SK-N-SH (cell line): ENCODE measurements around the gene PARD3. TPM values are rescaled to one million over a fixed set of nuclear protein-coding genes. Genes with fewer than 3 reads are reported as not detected.

ENCODE experiments used
- CTCF ChIA-PET: fragments of 300-600, 350-600 bp; formaldehyde crosslinking; extraction: SDS; loops from one replicate; lab custom pipeline; 2021; lab: Yijun Ruan, JAX
- POLR2A ChIA-PET: fragments of 350-600 bp; sonication (Branson Sonifier 250); formaldehyde crosslinking; extraction: SDS; loops from one replicate; lab custom pipeline; 2020; ENCODE audit warnings: antibody characterized with exemption, inconsistent platforms; lab: Yijun Ruan, JAX
- DNase-seq: peaks from one replicate; pipeline ENCODE4 v3.0.0; 2012
- H2AFZ ChIP-seq: fragments of 200-600 bp; sonication (generic); 2 replicates; pipeline ENCODE4 v1.8.1; 2016; ENCODE audit warnings: antibody characterized with exemption, mild to moderate bottlenecking, low read depth
- H3F3A ChIP-seq: fragments of 200-600 bp; sonication (generic); replicated peaks from 2 replicates; pipeline ENCODE3; 2016; ENCODE audit warnings: antibody characterized with exemption, mild to moderate bottlenecking; ENCODE audit not compliant: insufficient read depth
- H3K27ac ChIP-seq, 2 experiments: fragments of 200-500 bp in 1 of 2; fragments of 200-600 bp in 1 of 2; sonication (Bioruptor generic) in 1 of 2; sonication (generic), shearing (Covaris generic) in 1 of 2; 2 replicates each; pipeline versions ENCODE4 v1.5.1 to v1.6.1; 2014 to 2016; ENCODE audit warnings: low read depth in 2 of 2, inconsistent platforms in 1 of 2, low read length in 1 of 2, mild to moderate bottlenecking in 1 of 2, mixed read lengths in 1 of 2
- H3K27me3 ChIP-seq: fragments of 200-600 bp; sonication (generic), shearing (Covaris generic); 2 replicates; pipeline ENCODE4 v1.6.1; 2016; ENCODE audit warnings: mixed run types; ENCODE audit not compliant: insufficient read depth
- H3K36me3 ChIP-seq, 2 experiments: fragments of 200-500 bp in 1 of 2; fragments of 200-600 bp in 1 of 2; sonication (Bioruptor generic) in 1 of 2; sonication (generic) in 1 of 2; replicated peaks in 1 of 2; 2 replicates each; pipeline versions ENCODE3 to v1.5.1; 2014 to 2016; ENCODE audit warnings: low read length in 1 of 2, mild to moderate bottlenecking in 1 of 2; ENCODE audit not compliant: insufficient read depth in 2 of 2, control insufficient read depth in 1 of 2
- H3K4me1 ChIP-seq, 2 experiments: fragments of 200-500 bp in 1 of 2; fragments of 200-600 bp in 1 of 2; sonication (Bioruptor generic) in 1 of 2; sonication (generic), shearing (Covaris generic) in 1 of 2; 2 replicates each; pipeline versions ENCODE4 v1.5.1 to v1.6.1; 2014 to 2016; ENCODE audit warnings: low read depth in 1 of 2, low read length in 1 of 2, mixed run types in 1 of 2; ENCODE audit not compliant: insufficient read depth in 2 of 2, control insufficient read depth in 1 of 2
- H3K4me2 ChIP-seq: fragments of 200-600 bp; sonication (generic), shearing (Covaris generic); 2 replicates; pipeline ENCODE4 v1.6.1; 2017; ENCODE audit warnings: mixed run types
- H3K4me3 ChIP-seq, 2 experiments: fragments of 200-500 bp in 1 of 2; fragments of 200-600 bp in 1 of 2; sonication (Bioruptor generic) in 1 of 2; sonication (generic), shearing (Covaris generic) in 1 of 2; 2 replicates each; pipeline versions ENCODE4 v1.5.1 to v1.8.1; 2014 to 2016; ENCODE audit warnings: low read depth in 2 of 2, inconsistent platforms in 1 of 2, low read length in 1 of 2, mild to moderate bottlenecking in 1 of 2, mixed read lengths in 1 of 2, moderate library complexity in 1 of 2
- H3K79me2 ChIP-seq: fragments of 200-600 bp; sonication (generic); 2 replicates; pipeline ENCODE4 v1.8.1; 2017; ENCODE audit warnings: mild to moderate bottlenecking; ENCODE audit not compliant: insufficient read depth
- H3K9ac ChIP-seq: fragments of 200-600 bp; sonication (generic); 2 replicates; pipeline ENCODE4 v1.6.1; 2017; ENCODE audit warnings: mixed run types
- H3K9me2 ChIP-seq: fragments of 200-600 bp; sonication (generic); 2 replicates; pipeline ENCODE4 v1.6.1; 2017; ENCODE audit warnings: mixed run types
- H3K9me3 ChIP-seq: fragments of 200-600 bp; sonication (generic); 2 replicates; pipeline ENCODE4 v1.6.1; 2017; ENCODE audit warnings: mixed run types, mild to moderate bottlenecking, moderate library complexity
- H4K20me1 ChIP-seq: fragments of 200-600 bp; sonication (generic); 2 replicates; pipeline ENCODE4 v1.6.1; 2017; ENCODE audit warnings: mild to moderate bottlenecking, mixed run types; ENCODE audit not compliant: insufficient read depth
- CHD2 ChIP-seq: fragments of 150-350 bp; IDR thresholded peaks from 2 replicates; pipeline ENCODE4 v1.6.1; 2018; ENCODE audit warnings: low read length; ENCODE audit not compliant: partially characterized antibody
- ELF1 ChIP-seq: IDR thresholded peaks from 2 replicates; pipeline ENCODE4 v1.4.0; 2012
- EP300 ChIP-seq, 2 experiments: IDR thresholded peaks; 2 replicates each; pipeline versions ENCODE4 v1.4.0 to v1.6.1; 2012; ENCODE audit warnings: borderline replicate concordance in 1 of 2, low read depth in 1 of 2, low read length in 1 of 2
- FOXJ3 ChIP-seq: sonication (generic); formaldehyde crosslinking; IDR thresholded peaks from 2 replicates; pipeline ENCODE4 v1.5.1; 2020; ENCODE audit warnings: mild to moderate bottlenecking, missing genetic modification reagents
- FOXM1 ChIP-seq: IDR thresholded peaks from 2 replicates; pipeline ENCODE4 v1.4.0; 2012; ENCODE audit warnings: low read depth, mild to moderate bottlenecking
- GABPA ChIP-seq: IDR thresholded peaks from 2 replicates; pipeline ENCODE4 v1.4.0; 2012; ENCODE audit warnings: low read depth, mild to moderate bottlenecking
- GATA2 ChIP-seq: sonication (generic); formaldehyde crosslinking; IDR thresholded peaks from 2 replicates; pipeline ENCODE4 v1.5.0; 2020; ENCODE audit warnings: mild to moderate bottlenecking, missing genetic modification reagents
- MAX ChIP-seq: IDR thresholded peaks from 2 replicates; pipeline ENCODE4 v1.4.0; 2012; ENCODE audit warnings: low read depth
- MEF2A ChIP-seq: IDR thresholded peaks from 2 replicates; pipeline ENCODE4 v1.4.0; 2012; ENCODE audit warnings: low read depth, borderline replicate concordance
- NFIC ChIP-seq: IDR thresholded peaks from 2 replicates; pipeline ENCODE4 v1.4.0; 2012; ENCODE audit warnings: borderline replicate concordance
- PBX3 ChIP-seq: IDR thresholded peaks from 2 replicates; pipeline ENCODE4; 2012
- RAD21 ChIP-seq: IDR thresholded peaks from 2 replicates; pipeline ENCODE4 v1.6.1; 2012; ENCODE audit warnings: mild to moderate bottlenecking, low read length
- TEAD4 ChIP-seq: IDR thresholded peaks from 2 replicates; pipeline ENCODE4 v1.4.0; 2012; ENCODE audit warnings: mild to moderate bottlenecking, borderline replicate concordance; ENCODE audit not compliant: insufficient read depth
- WGBS: methylation state at CpG from one replicate; pipeline ENCODE4 v1.1.6; 2017; ENCODE audit warnings: low lambda C conversion rate; 5-methylcytosine and 5-hydroxymethylcytosine counted together
- polyA plus RNA-seq, 3 experiments: library from polyadenylated mRNA; depleted of rRNA; stranded (reverse); fragments of >200 nt; gene quantifications; 2 replicates each; pipeline ENCODE4 v1.2.3, GENCODE V29; 2012
- TF ChIP-seq, protein P1 (sequence below): IDR thresholded peaks from 2 replicates; pipeline ENCODE4 v1.4.0; 2012; ENCODE audit warnings: low read depth, borderline replicate concordance

The PARD3 gene
- polyA plus RNA-seq, 1 of the 3 experiments (the other 2 are of a cell fraction), result 29.4 TPM

DNA sequence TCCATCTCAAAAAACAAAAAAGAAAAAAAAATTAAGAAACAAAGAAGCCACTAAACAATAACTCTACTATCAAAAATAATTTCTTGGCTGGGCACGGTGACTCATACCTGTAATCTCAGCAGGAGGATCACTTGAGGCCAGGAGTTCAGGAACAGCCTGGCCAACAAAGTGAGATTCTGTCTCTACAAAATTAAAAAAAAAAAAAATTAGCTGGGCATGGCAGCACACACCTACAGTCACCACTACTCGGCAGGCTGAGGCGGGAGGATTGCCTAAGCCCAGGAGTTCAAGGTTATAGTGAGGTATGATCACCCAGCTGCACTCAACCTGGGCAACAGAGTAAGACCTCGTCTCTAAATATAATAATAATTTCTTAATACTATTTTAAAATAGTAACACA lies 69.0 kb downstream of the PARD3 start:
- Histone ChIP-seq H3K4me2 (no peak overlapping the region), H3K27me3 (no peaks in the 10 kb centered on the region), H3F3A (peaks cover 5% of the 10 kb centered on the region), H3K4me3 (no peak overlapping the region), H3K9ac (no peak overlapping the region), H3K36me3 (no peaks in the 10 kb centered on the region), H2AFZ (no peak overlapping the region), H3K27ac (no peak overlapping the region), H3K9me3 (no peaks in the 10 kb centered on the region)
- WGBS, result 68% methylated on average over 4 of the region's 4 CpGs
- no peak for DNase-seq
- TF ChIP-seq RAD21 (no peak), MAX (no peak), MEF2A (no peak), TEAD4 (no peak), GABPA (no peak), PBX3 (no peak), EP300 (IDR thresholded peaks at IDR 0.05; ENCODE audit: borderline replicate concordance in 1 of 2, low read depth in 1 of 2, low read length in 1 of 2) (no peak), FOXM1 (no peak)
- TF ChIP-seq, protein P1, sequence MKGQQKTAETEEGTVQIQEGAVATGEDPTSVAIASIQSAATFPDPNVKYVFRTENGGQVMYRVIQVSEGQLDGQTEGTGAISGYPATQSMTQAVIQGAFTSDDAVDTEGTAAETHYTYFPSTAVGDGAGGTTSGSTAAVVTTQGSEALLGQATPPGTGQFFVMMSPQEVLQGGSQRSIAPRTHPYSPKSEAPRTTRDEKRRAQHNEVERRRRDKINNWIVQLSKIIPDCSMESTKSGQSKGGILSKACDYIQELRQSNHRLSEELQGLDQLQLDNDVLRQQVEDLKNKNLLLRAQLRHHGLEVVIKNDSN, result no peak
- TF ChIP-seq, all 33 proteins: peak for 0
- Histone ChIP-seq H3K4me1 (peaks cover 10 to 36% of the 10 kb centered on the region in 2 experiments; a peak in 2 of 4 replicates), H3K9me2 (no peaks in the 10 kb centered on the region), H3K79me2 (peaks cover 78% of the 10 kb centered on the region), H4K20me1 (peaks cover 16% of the 10 kb centered on the region; the same call in 1 of the 2 replicates)
- CTCF ChIA-PET, result interaction anchor here (0.6 kb wide), 1 partner anchor 1607 kb away, joined by 4 read pairs; no protein-coding TSS in a partner anchor
- POLR2A ChIA-PET, result no interaction called here

- peaks cover 10 to 37% of the 10 kb centered on the region in 2 experiments; a peak in 2 of 4 replicates for H3K4me1 ChIP-seq
- no peaks in the 10 kb centered on the region for H3K36me3 ChIP-seq
- H3K9me2 ChIP-seq, result no peaks in the 10 kb centered on the region
- no peaks in the 10 kb centered on the region for H3K9me3 ChIP-seq
- no peak overlapping the region for H3K4me2 ChIP-seq
- H2AFZ ChIP-seq, result no peak overlapping the region
- no peaks in the 10 kb centered on the region for H3K27me3 ChIP-seq
- CTCF ChIA-PET, result interaction anchor here (0.8 to 1.2 kb wide), 2 partner anchors 71 to 75 kb away, joined by 3 read pairs; no protein-coding TSS in a partner anchor
- DNase-seq, result no peak
- H3K4me3 ChIP-seq, result no peak overlapping the region
- no peak for TF ChIP-seq RAD21
- no peak for TF ChIP-seq GABPA
- no peak for TF ChIP-seq ELF1
- no peak for TF ChIP-seq EP300 (IDR thresholded peaks at IDR 0.05; ENCODE audit: borderline replicate concordance in 1 of 2, low read depth in 1 of 2, low read length in 1 of 2)
- no peak for TF ChIP-seq NFIC
- no peak for TF ChIP-seq FOXJ3
- no peak for TF ChIP-seq GATA2 (CRISPR knock-in tag)
- TF ChIP-seq CHD2, result no peak
- TF ChIP-seq, protein P1, result no peak
- no peak overlapping the region for H3K9ac ChIP-seq
- POLR2A ChIA-PET, result interaction anchor here (0.8 kb wide), 1 partner anchor 9 kb away, joined by 3 read pairs; no protein-coding TSS in a partner anchor
- H3K27ac ChIP-seq, result no peak overlapping the region
- H4K20me1 ChIP-seq, result peaks cover 22% of the 10 kb centered on the region; the same call in 1 of the 2 replicates
- peaks cover 5% of the 10 kb centered on the region for H3F3A ChIP-seq
- WGBS, result 96% methylated on average over 4 of the region's 4 CpGs
- H3K79me2 ChIP-seq, result peaks cover 78% of the 10 kb centered on the region
Measured at GRCh38 chr10:34745244-34745643, 69.9 kb downstream of the PARD3 start.
